ENCODE measurements around the gene ITCH. TPM values are rescaled to one million over a fixed set of nuclear protein-coding genes. Genes with fewer than 3 reads are reported as not detected.
A peak's percentile ranks its signal among the peaks of the same experiment; 100 is the strongest.
"Not testable (repeated sequence)": the region's sequence is repeated elsewhere in the genome, so short reads cannot be mapped to it uniquely, and the experiment has no call there.

The ITCH gene
- total RNA-seq, 4 donors from 2014 or later, result 40.7 to 59.3 (median 45.9) TPM

DNA sequence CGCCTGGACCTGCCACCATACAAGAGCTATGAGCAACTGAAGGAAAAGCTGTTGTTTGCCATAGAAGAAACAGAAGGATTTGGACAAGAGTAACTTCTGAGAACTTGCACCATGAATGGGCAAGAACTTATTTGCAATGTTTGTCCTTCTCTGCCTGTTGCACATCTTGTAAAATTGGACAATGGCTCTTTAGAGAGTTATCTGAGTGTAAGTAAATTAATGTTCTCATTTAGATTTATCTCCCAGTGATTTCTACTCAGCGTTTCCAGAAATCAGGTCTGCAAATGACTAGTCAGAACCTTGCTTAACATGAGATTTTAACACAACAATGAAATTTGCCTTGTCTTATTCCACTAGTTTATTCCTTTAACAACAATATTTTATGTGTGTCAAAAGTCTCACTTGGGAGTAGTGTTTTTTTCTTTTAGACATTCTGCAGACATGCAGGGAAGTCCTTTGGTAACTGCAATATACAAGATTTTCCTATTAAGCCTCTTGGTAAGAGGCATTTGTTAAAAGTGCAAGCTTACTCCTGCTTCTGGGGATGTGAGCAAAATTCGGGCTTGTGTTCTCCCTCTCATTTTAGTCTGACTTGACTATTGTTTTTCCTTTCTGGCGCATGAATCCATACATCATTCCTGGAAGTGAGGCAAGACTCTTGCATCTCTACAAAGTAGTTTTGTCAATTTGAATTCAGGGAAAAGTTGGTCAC lies 144.8 kb downstream of the ITCH start:
- no peak for TF ChIP-seq CTCF (IDR thresholded peaks at IDR 0.05)
- TF ChIP-seq POLR2A (IDR thresholded peaks at IDR 0.05), result no peak
- WGBS, 2 donors, result 88 to 90% methylated on average over 4 of the region's 4 CpGs
- H3K4me3 ChIP-seq (ENCODE audit: low read depth, poor library complexity, severe bottlenecking), result no peak overlapping the region
- no peak for DNase-seq (ENCODE audit: low spot score in 2 of 2)
- intact Hi-C loops (cut with DNase I; ENCODE audit: low total_unique reads), result no loop called here

GRCh38 chr20:34510575-34510974 lies 147.5 kb downstream of the ITCH start:
- no peak for DNase-seq (ENCODE audit: low spot score in 2 of 2)
- WGBS, 2 donors, result 97 to 98% methylated on average over 1 of the region's 1 CpG
- intact Hi-C loops (cut with DNase I; ENCODE audit: low total_unique reads), result no loop called here
- no peak overlapping the region for H3K4me3 ChIP-seq (ENCODE audit: low read depth, poor library complexity, severe bottlenecking)
- TF ChIP-seq CTCF (IDR thresholded peaks at IDR 0.05) (no peak), POLR2A (IDR thresholded peaks at IDR 0.05) (no peak)

GRCh38 chr20:34511891-34512265 lies 148.8 kb downstream of the ITCH start:
- 92 to 93% methylated on average over 3 of the region's 3 CpGs for WGBS, 2 donors

DNA sequence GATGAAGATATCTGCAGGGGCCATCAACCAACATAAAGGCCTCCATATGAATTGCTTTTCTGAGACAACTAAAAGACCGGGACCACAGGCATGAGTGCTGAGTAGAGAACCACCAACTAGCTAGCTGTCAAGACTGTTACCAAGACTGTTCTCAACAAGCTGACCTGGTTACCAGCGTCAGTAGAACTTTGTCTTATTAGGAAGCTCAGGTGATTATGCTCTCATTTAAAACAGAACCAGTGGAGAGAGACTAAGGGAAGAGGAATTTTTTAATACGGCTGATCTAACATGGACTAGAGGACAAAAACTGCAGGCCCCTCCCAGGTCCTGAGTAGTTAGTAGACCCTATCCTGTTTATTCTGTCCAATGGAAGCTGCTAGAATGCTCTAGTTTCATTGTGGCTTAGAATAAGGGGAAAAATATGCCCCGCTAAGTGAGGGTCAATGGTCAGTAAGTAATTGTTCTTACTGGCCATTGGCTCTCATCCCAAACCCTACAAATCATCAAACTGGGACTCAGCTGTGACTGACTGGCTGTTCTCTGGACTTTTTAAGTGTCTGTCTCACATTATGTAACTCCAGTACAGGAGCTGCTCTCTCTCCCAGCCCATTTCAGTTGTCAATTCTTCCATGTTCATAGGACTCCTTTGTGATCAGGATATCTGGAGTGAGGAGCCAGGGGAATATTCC lies 149.3 kb downstream of the ITCH start:
- no peak for DNase-seq (ENCODE audit: low spot score in 2 of 2)
- 78 to 81% methylated on average over 4 of the region's 4 CpGs for WGBS, 2 donors
- H3K4me3 ChIP-seq (ENCODE audit: low read depth, poor library complexity, severe bottlenecking), result no peak overlapping the region
- no peak for TF ChIP-seq POLR2A (IDR thresholded peaks at IDR 0.05)
- intact Hi-C loops (cut with DNase I; ENCODE audit: low total_unique reads), result no loop called here

More at GRCh38 chr20:34511891-34512265, 148.8 kb downstream of the ITCH start:
- no peak overlapping the region for H3K4me3 ChIP-seq (ENCODE audit: low read depth, poor library complexity, severe bottlenecking)
- TF ChIP-seq POLR2A (IDR thresholded peaks at IDR 0.05) (no peak), CTCF (IDR thresholded peaks at IDR 0.05) (no peak)
- intact Hi-C loops (cut with DNase I; ENCODE audit: low total_unique reads), result no loop called here
- no peak for DNase-seq (ENCODE audit: low spot score in 2 of 2)

- intact Hi-C loops (cut with DNase I; ENCODE audit: low total_unique reads), result no loop called here
- H3K4me3 ChIP-seq (ENCODE audit: low read depth, poor library complexity, severe bottlenecking), result no peak overlapping the region
- DNase-seq (ENCODE audit: low spot score in 2 of 2), result no peak
- TF ChIP-seq POLR2A (IDR thresholded peaks at IDR 0.05), result no peak
- no peak for TF ChIP-seq CTCF (IDR thresholded peaks at IDR 0.05)
Observed at GRCh38 chr20:34512955-34513419, 149.9 kb downstream of the ITCH start.

DNA sequence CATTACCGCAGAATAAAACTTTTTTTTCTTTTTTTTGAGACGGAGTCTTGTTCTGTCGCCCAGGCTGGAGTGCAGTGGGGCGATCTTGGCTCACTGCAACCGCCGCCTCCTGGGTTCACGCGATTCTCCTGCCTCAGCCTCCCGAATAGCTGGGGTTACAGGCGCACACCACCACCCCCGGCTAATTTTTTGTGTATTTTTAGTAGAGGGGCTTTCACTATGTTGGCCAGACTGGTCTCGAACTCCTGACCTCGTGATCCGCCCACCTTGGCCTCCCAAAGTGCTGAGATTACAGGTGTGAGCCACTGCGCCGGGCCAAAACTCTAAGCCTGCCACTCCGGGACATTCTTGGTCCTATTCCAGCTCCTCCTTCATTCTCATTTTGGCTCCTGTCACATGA lies 151.0 kb downstream of the ITCH start:
- H3K4me3 ChIP-seq (ENCODE audit: low read depth, poor library complexity, severe bottlenecking); intact Hi-C loops (cut with DNase I; ENCODE audit: low total_unique reads): not testable (repeated sequence)
- peak in 1 of 2 donors; percentile 62 for DNase-seq (ENCODE audit: low spot score in 2 of 2)
- WGBS, 2 donors, result 80 to 84% methylated on average over 17 of the region's 17 CpGs
